Cardiac muscle cell (in vitro differentiated cells and primary cell): ENCODE measurements around the gene LPXN. TPM values are rescaled to one million over a fixed set of nuclear protein-coding genes. Genes with fewer than 3 reads are reported as not detected.

ENCODE experiments used
- DNase-seq, 2 donors: peaks; one replicate each; pipeline versions ENCODE4 v3.0.0 to v3.0.0-alpha.2; 2010 to 2017; ENCODE audit warnings: low read depth in 1 of 2, low spot score in 1 of 2
- H3K27ac ChIP-seq: fragments of 200-600 bp; sonication (generic); 2 replicates; pipeline ENCODE4 v1.5.1; 2016
- H3K27me3 ChIP-seq: fragments of 200-600 bp; sonication (generic); 2 replicates; pipeline ENCODE4 v1.6.0; 2016; ENCODE audit warnings: control low read depth
- H3K36me3 ChIP-seq: fragments of 200-600 bp; sonication (generic); 2 replicates; pipeline ENCODE4 v1.5.1; 2016; ENCODE audit warnings: control low read depth
- H3K4me1 ChIP-seq: fragments of 200-600 bp; sonication (generic); 2 replicates; pipeline ENCODE4 v1.8.1; 2017; ENCODE audit warnings: low read depth, mild to moderate bottlenecking, mixed run types
- H3K4me3 ChIP-seq: fragments of 200-600 bp; sonication (generic); 2 replicates; pipeline ENCODE4 v1.5.1; 2016; ENCODE audit warnings: mild to moderate bottlenecking
- H3K9me3 ChIP-seq: fragments of 200-600 bp; sonication (generic); 2 replicates; pipeline ENCODE4 v1.5.1; 2017; ENCODE audit warnings: low read depth, mild to moderate bottlenecking, control low read depth
- CTCF ChIP-seq: IDR thresholded peaks from 2 replicates; pipeline ENCODE4 v1.5.1; 2012; ENCODE audit warnings: low read depth, mild to moderate bottlenecking, low read length
- polyA plus RNA-seq: library from polyadenylated mRNA; unstranded; fragments of >200 nt; fragmentation: Nextera tagmentation; extraction: Ambion mirVana; gene quantifications from 2 replicates; pipeline ENCODE4 v1.2.1, GENCODE V29; 2016
- total RNA-seq: library from RNA; depleted of rRNA; stranded (reverse); fragments of >200 nt; gene quantifications from 2 replicates; pipeline ENCODE4 v1.2.3, GENCODE V29; 2016

The LPXN gene
- total and polyA plus RNA-seq, 2 experiments from 2014 or later = 3.0 to 4.1 TPM

GRCh38 chr11:58561394-58562098, 14.1 kb downstream of the LPXN start:
- Histone ChIP-seq H3K36me3 (no peaks in the 10 kb centered on the region), H3K27ac (no peak overlapping the region), H3K27me3 (peaks cover 66% of the 10 kb centered on the region), H3K4me3 (no peak overlapping the region), H3K4me1 (no peaks in the 10 kb centered on the region), H3K9me3 (no peaks in the 10 kb centered on the region)
- no peak for DNase-seq
- TF ChIP-seq CTCF = no peak

GRCh38 chr11:58560842-58561241, 14.8 kb downstream of the LPXN start:
- Histone ChIP-seq H3K4me3 (no peak overlapping the region), H3K9me3 (no peaks in the 10 kb centered on the region), H3K27me3 (peaks cover 73% of the 10 kb centered on the region), H3K36me3 (no peaks in the 10 kb centered on the region), H3K27ac (no peak overlapping the region), H3K4me1 (no peaks in the 10 kb centered on the region)
- no peak for TF ChIP-seq CTCF
- DNase-seq = no peak

GRCh38 chr11:58549644-58550043, 26.0 kb downstream of the LPXN start:
- H3K27ac ChIP-seq = no peak overlapping the region
- H3K4me1 ChIP-seq = no peaks in the 10 kb centered on the region
- H3K9me3 ChIP-seq = no peaks in the 10 kb centered on the region
- DNase-seq = peak in 1 of 2 donors; percentile 39
- H3K4me3 ChIP-seq = no peak overlapping the region
- peaks cover 56% of the 10 kb centered on the region for H3K27me3 ChIP-seq
- no peak for TF ChIP-seq CTCF
- H3K36me3 ChIP-seq = peaks cover 12% of the 10 kb centered on the region

- H3K36me3 ChIP-seq = peaks cover 6% of the 10 kb centered on the region
- TF ChIP-seq CTCF = no peak
- no peaks in the 10 kb centered on the region for H3K9me3 ChIP-seq
- H3K4me3 ChIP-seq = no peak overlapping the region
- H3K27ac ChIP-seq = no peak overlapping the region
- DNase-seq = no peak
- H3K4me1 ChIP-seq = no peaks in the 10 kb centered on the region
- peaks cover 58% of the 10 kb centered on the region for H3K27me3 ChIP-seq
These were observed 28.8 kb downstream of the LPXN start for GRCh38 chr11:58546841-58547240.

- H3K27ac ChIP-seq = no peak overlapping the region
- TF ChIP-seq CTCF = no peak
- no peak overlapping the region for H3K4me3 ChIP-seq
- no peaks in the 10 kb centered on the region for H3K27me3 ChIP-seq
- no peaks in the 10 kb centered on the region for H3K4me1 ChIP-seq
- no peak for DNase-seq
- H3K36me3 ChIP-seq = no peaks in the 10 kb centered on the region
- no peaks in the 10 kb centered on the region for H3K9me3 ChIP-seq
These were observed 43.8 kb downstream of the LPXN start for GRCh38 chr11:58531865-58532341.
